ENCODE data around the gene KNL1.
"Not testable (repeated sequence)": the region's sequence is repeated elsewhere in the genome, so short reads cannot be mapped to it uniquely, and the experiment has no call there.

KNL1 gene

GRCh38 chr15:40600956-40601355 is 6.9 kb downstream of the KNL1 start:
- peaks cover 4% of the 10 kb centered on the region for H3K36me3 Mint-ChIP-seq (ENCODE audit: low read depth)
- H3K27me3 Mint-ChIP-seq, result no peaks in the 10 kb centered on the region
- H3K9me3 Mint-ChIP-seq, result no peaks in the 10 kb centered on the region
- no peak overlapping the region for H3K27ac Mint-ChIP-seq
- H3K4me3 Mint-ChIP-seq, result no peak overlapping the region
- H3K4me1 Mint-ChIP-seq (ENCODE audit: low read depth), result no peaks in the 10 kb centered on the region

DNA sequence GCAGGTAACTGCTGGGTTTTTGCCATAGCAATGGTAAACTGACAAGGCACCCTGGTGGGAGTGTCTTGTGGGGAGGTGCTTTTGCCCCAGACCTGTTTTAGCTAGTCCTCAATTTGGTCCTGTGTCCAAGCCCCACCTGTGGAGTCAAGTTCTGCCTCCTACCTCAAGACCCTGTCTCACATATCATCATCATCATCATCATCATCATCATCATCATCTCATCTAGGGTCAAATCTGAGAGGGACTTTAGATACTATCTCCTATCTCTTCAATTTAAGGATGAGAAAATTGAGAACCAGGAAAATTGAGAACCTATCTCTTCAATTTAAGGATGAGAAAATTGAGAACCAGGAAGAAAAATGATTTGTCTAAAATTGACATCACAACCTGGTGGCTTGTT is 9.9 kb downstream of the KNL1 start:
- no peaks in the 10 kb centered on the region for H3K4me1 Mint-ChIP-seq (ENCODE audit: low read depth)
- no peaks in the 10 kb centered on the region for H3K27me3 Mint-ChIP-seq
- no peak overlapping the region for H3K4me3 Mint-ChIP-seq
- peaks cover 14% of the 10 kb centered on the region for H3K36me3 Mint-ChIP-seq (ENCODE audit: low read depth)
- H3K9me3 Mint-ChIP-seq, result no peaks in the 10 kb centered on the region
- H3K27ac Mint-ChIP-seq, result no peak overlapping the region

DNA sequence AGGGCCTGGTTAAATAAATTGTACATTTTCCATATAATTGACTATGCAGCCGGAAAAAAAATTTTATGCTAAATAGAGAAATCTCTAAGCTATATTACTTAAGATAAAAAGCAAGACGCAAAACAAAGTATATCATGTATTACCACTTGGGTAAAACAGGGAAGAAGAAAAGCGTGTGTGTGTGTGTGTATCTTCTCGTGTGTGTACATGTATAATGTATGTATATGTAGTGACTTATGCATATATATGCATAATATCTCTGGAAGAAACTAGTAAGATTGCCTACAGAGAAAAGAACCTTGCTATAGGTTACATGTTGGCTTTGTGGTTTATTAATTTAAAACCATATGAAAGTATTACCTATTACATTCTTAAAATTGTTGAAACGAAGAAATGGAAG is 19.0 kb downstream of the KNL1 start:
- no peak overlapping the region for H3K27ac Mint-ChIP-seq
- H3K4me1 Mint-ChIP-seq (ENCODE audit: low read depth), result no peaks in the 10 kb centered on the region
- peaks cover 16% of the 10 kb centered on the region for H3K36me3 Mint-ChIP-seq (ENCODE audit: low read depth)
- no peaks in the 10 kb centered on the region for H3K27me3 Mint-ChIP-seq
- H3K4me3 Mint-ChIP-seq, result no peak overlapping the region
- H3K9me3 Mint-ChIP-seq, result no peaks in the 10 kb centered on the region

GRCh38 chr15:40618023-40618422 is 24.0 kb downstream of the KNL1 start:
- H3K36me3 Mint-ChIP-seq (ENCODE audit: low read depth), result peaks cover 28% of the 10 kb centered on the region
- H3K9me3 Mint-ChIP-seq, result no peaks in the 10 kb centered on the region
- no peak overlapping the region for H3K27ac Mint-ChIP-seq
- H3K4me1 Mint-ChIP-seq (ENCODE audit: low read depth), result no peaks in the 10 kb centered on the region
- H3K27me3 Mint-ChIP-seq, result no peaks in the 10 kb centered on the region
- no peak overlapping the region for H3K4me3 Mint-ChIP-seq

GRCh38 chr15:40618906-40619305 is 24.9 kb downstream of the KNL1 start:
- Mint-ChIP-seq H3K9me3 (no peaks in the 10 kb centered on the region), H3K4me1 (ENCODE audit: low read depth) (no peaks in the 10 kb centered on the region), H3K4me3 (no peak overlapping the region), H3K36me3 (ENCODE audit: low read depth) (peaks cover 28% of the 10 kb centered on the region), H3K27me3 (no peaks in the 10 kb centered on the region), H3K27ac (no peak overlapping the region)

GRCh38 chr15:40623361-40623760 is 29.3 kb downstream of the KNL1 start:
- Mint-ChIP-seq H3K27ac (no peak overlapping the region), H3K4me1 (ENCODE audit: low read depth) (no peaks in the 10 kb centered on the region), H3K4me3 (no peak overlapping the region), H3K27me3 (no peaks in the 10 kb centered on the region), H3K9me3 (no peaks in the 10 kb centered on the region), H3K36me3 (ENCODE audit: low read depth) (peaks cover 31% of the 10 kb centered on the region)

DNA sequence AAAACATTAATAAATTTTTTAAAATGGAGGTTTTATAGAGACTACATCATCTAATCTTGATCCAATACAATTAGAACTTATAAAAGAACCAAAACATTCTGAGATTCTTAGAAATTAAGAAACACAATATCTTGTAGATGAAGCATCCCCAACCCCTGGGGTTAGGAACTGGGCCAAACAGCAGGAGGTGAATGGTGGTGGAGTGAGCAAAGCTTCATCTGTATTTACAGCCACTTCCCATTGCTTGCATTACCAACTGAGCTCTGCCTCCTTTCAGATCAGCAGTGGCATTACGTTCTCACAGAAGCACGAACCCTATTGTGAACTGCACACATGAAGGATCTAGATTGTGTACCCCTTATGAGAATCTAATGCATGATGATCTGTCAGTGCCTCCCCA is 36.3 kb downstream of the KNL1 start:
- Mint-ChIP-seq H3K9me3 (no peaks in the 10 kb centered on the region), H3K4me3 (no peak overlapping the region), H3K27me3 (no peaks in the 10 kb centered on the region), H3K4me1 (ENCODE audit: low read depth) (no peaks in the 10 kb centered on the region), H3K36me3 (ENCODE audit: low read depth) (peaks cover 26% of the 10 kb centered on the region), H3K27ac (no peak overlapping the region)

DNA sequence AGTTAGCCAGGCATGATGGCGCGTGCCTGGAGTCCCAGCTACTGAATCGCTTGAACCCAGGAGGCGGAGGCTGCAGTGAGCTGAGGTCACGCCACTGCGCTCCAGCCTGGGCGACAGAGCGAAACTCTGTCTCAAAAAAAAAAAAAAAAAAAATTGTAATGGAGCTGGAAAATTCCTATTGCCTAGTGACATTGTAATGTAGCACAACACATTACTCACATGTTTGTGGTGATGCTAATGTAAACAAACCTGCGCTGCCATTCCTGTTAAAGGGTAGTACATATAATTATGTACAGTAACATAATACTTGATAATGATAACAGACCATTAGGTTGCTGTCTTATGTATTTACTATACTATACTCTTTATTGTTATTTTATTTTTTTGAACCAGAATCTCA is 39.1 kb downstream of the KNL1 start:
- H3K9me3 Mint-ChIP-seq, result no peaks in the 10 kb centered on the region
- no peaks in the 10 kb centered on the region for H3K27me3 Mint-ChIP-seq
- no peak overlapping the region for H3K27ac Mint-ChIP-seq
- peaks cover 25% of the 10 kb centered on the region for H3K36me3 Mint-ChIP-seq (ENCODE audit: low read depth)
- H3K4me1 Mint-ChIP-seq (ENCODE audit: low read depth), result no peaks in the 10 kb centered on the region
- no peak overlapping the region for H3K4me3 Mint-ChIP-seq

- peaks cover 10% of the 10 kb centered on the region for H3K36me3 Mint-ChIP-seq (ENCODE audit: low read depth)
Observed at GRCh38 chr15:40637221-40637745, 43.2 kb downstream of the KNL1 start.

GRCh38 chr15:40639677-40640076 is 45.6 kb downstream of the KNL1 start:
- no peaks in the 10 kb centered on the region for H3K9me3 Mint-ChIP-seq
- no peaks in the 10 kb centered on the region for H3K4me1 Mint-ChIP-seq (ENCODE audit: low read depth)
- no peak overlapping the region for H3K4me3 Mint-ChIP-seq
- peaks cover 8% of the 10 kb centered on the region for H3K36me3 Mint-ChIP-seq (ENCODE audit: low read depth)
- no peak overlapping the region for H3K27ac Mint-ChIP-seq
- H3K27me3 Mint-ChIP-seq, result no peaks in the 10 kb centered on the region

More at GRCh38 chr15:40637221-40637745, 43.2 kb downstream of the KNL1 start:
- no peaks in the 10 kb centered on the region for H3K4me1 Mint-ChIP-seq (ENCODE audit: low read depth)
- H3K4me3 Mint-ChIP-seq, result no peak overlapping the region
- no peaks in the 10 kb centered on the region for H3K27me3 Mint-ChIP-seq
- H3K9me3 Mint-ChIP-seq, result no peaks in the 10 kb centered on the region
- H3K27ac Mint-ChIP-seq, result no peak overlapping the region

GRCh38 chr15:40647523-40647922 is 53.5 kb downstream of the KNL1 start:
- Mint-ChIP-seq H3K27me3 (no peaks in the 10 kb centered on the region), H3K4me3 (no peak overlapping the region), H3K36me3 (ENCODE audit: low read depth) (peaks cover 11% of the 10 kb centered on the region), H3K9me3 (no peaks in the 10 kb centered on the region), H3K4me1 (ENCODE audit: low read depth) (peaks cover 8% of the 10 kb centered on the region), H3K27ac (no peak overlapping the region)

DNA sequence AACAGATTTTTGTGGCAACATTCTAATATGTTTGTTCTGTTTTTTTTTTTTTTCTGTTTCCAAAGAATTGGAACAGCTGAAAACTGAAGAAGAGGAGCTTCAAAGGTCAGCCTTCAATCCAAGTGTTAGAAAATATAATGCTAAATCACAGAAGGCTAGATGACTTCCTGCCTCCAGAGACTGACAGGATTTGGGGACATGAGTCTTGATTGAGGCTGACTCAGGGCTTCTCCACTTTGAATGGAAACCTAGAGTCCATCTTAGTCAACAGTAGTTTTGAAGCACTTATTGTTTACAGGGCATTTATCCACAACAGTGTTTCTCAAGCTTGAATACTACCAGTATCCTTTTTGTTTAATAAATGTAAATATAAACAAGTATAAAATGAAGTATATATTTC is 56.4 kb downstream of the KNL1 start:
- H3K27me3 Mint-ChIP-seq, result no peaks in the 10 kb centered on the region
- no peak overlapping the region for H3K4me3 Mint-ChIP-seq
- peaks cover 8% of the 10 kb centered on the region for H3K4me1 Mint-ChIP-seq (ENCODE audit: low read depth)
- H3K36me3 Mint-ChIP-seq (ENCODE audit: low read depth), result peaks cover 27% of the 10 kb centered on the region
- H3K27ac Mint-ChIP-seq, result no peak overlapping the region
- H3K9me3 Mint-ChIP-seq, result no peaks in the 10 kb centered on the region

GRCh38 chr15:40660686-40661085 is 66.6 kb downstream of the KNL1 start:
- no peak overlapping the region for H3K27ac Mint-ChIP-seq
- no peaks in the 10 kb centered on the region for H3K4me1 Mint-ChIP-seq (ENCODE audit: low read depth)
- H3K9me3 Mint-ChIP-seq, result no peaks in the 10 kb centered on the region
- H3K36me3 Mint-ChIP-seq (ENCODE audit: low read depth), result peaks cover 20% of the 10 kb centered on the region
- H3K4me3 Mint-ChIP-seq, result no peak overlapping the region
- no peaks in the 10 kb centered on the region for H3K27me3 Mint-ChIP-seq

DNA sequence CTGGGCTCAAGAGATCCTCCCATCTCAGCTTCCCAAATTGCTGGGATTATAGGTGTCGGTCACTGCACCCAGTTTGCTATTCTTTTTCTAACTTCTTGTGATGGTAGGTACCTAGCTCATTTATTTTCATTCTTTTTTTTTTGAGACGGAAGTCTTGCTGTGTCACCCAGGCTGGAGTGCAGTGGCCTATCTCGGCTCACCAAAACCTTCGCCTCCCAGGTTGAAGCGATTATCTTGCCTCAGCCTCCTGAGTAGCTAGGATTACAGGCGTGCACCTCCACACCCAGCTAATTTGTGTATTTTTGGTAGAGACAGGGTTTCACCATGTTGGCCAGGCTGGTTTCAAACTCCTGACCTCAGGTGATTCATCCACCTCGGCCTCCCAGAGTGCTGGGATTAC is 70.9 kb downstream of the KNL1 start:
- H3K27ac Mint-ChIP-seq, result no peak overlapping the region
- no peaks in the 10 kb centered on the region for H3K9me3 Mint-ChIP-seq
- H3K36me3 Mint-ChIP-seq (ENCODE audit: low read depth), result peaks cover 10% of the 10 kb centered on the region
- H3K4me1 Mint-ChIP-seq (ENCODE audit: low read depth), result no peaks in the 10 kb centered on the region
- H3K4me3 Mint-ChIP-seq, result no peak overlapping the region
- H3K27me3 Mint-ChIP-seq, result no peaks in the 10 kb centered on the region

DNA sequence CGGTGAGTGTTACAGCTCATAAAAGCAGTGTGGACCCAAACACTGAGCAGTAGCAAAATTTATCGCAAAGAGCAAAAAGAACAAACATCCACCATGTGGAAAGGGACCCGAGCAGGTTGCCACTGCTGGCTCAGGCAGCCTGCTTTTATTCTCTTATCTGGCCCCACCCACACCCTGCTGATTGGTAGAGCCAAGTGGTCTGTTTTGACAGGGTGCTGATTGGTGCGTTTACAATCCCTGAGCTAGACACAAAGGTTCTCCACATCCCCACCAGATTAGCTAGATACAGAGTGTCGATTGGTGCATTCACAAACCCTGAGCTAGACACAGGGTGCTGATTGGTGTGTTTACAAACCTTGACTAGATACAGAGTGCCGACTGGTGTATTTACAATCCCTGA is 82.2 kb downstream of the KNL1 start:
- not testable (repeated sequence) for H3K4me3 Mint-ChIP-seq; H3K27me3 Mint-ChIP-seq; H3K9me3 Mint-ChIP-seq; H3K4me1 Mint-ChIP-seq (ENCODE audit: low read depth); H3K36me3 Mint-ChIP-seq (ENCODE audit: low read depth); H3K27ac Mint-ChIP-seq

- H3K27me3 Mint-ChIP-seq; H3K27ac Mint-ChIP-seq; H3K4me3 Mint-ChIP-seq; H3K9me3 Mint-ChIP-seq; H3K4me1 Mint-ChIP-seq (ENCODE audit: low read depth); H3K36me3 Mint-ChIP-seq (ENCODE audit: low read depth): not testable (repeated sequence)
Observed at GRCh38 chr15:40676906-40677305, 82.9 kb downstream of the KNL1 start.

Measured in stimulated activated naive CD8-positive, alpha-beta T cell treated with anti-CD3 and anti-CD28 coated beads, Interleukin-15, Interleukin-2, amounts not matched to agents 100 ng/mL and 50 ng/mL, for 24 hours (primary cell).